Measurements from ENCODE around the gene RNF11.
A peak's percentile ranks its signal among the peaks of the same experiment; 100 is the strongest.

RNF11 gene

DNA sequence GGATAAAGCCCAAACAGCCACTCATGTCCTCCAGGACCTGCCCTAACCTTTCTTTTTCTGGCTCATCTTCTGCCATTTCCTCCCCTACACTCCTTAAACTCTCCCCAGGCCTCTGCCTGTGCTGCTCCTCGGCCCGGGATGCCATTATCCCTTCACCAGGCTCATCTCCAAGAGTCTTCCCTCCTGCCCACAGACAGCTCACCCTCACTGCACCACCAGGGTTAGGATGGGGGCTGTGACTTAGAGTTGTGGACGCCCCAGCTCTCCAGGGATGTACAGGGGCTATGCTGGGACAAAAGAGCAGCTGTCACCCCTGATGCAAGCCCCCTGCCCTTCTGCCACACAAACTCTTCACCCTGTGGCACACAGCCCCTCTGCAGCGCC is 62.2 kb downstream of the RNF11 start:
- DNase-seq: no peak

GRCh38 chr1:51299185-51299885 is 63.3 kb downstream of the RNF11 start:
- no peak for DNase-seq

DNA sequence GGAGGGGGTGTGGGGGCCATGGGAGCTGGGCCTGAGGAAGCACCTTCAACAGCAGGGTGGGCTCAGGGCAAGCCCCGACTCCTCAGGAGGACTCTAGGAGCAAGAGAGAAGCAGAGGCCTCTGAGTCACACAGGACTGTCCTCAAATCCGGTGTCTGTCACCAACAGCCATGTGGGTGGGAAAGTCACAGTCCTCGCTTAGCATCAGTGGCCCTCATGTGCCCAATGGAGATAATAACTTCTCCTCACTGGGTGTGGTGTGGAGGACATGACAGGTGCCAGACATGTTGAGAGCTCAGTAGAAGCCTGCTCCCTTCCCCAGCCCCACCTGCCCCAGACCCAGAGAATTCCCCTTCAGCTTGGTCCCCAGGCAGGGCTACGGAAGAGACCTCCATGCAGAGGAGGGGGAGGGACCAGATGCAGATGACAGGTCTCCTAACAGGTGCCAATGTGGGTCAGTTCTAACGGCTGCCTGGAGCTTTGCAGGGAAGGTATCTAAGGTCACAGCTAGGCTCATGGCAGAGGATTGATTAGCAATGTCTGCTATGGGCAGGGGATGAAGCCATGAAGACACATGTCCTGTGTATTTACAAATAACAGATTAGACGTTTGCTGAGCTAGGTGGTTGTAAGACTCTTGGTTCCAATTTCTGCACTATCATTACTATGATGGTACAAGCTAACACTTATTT is 64.1 kb downstream of the RNF11 start:
- DNase-seq: no peak

DNA sequence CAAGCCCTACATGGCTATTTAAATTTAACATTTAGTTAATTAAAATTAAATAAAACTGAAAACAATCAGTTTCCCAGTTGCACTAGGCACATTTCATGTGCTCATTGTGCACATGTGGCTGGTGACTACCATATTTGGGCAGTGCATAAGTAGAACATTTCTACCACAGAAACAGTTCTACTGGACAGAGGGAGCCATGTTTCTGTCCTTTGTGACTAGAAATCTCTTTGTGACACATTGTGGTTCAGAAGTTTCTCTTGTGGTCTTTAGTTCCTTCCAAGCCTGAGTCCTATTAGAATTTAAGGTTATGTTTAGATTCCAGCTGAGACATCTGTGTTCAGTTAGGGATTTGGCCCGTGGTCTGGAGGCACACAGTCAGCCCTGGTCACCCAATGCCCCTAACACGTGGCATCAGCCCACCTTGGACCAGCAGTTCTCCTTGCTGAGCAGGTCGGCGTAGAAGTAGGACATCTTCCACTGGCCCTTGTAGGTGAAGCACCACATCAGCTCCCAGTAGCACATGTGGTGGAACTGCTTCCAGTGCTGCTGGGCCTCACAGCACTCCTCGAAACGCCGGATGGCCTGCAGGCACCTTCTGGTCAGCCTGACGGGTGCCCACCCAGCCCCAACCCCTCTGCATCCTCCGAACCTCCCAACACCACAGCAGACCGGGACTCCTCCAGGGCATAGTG is 65.2 kb downstream of the RNF11 start:
- DNase-seq: no peak

DNA sequence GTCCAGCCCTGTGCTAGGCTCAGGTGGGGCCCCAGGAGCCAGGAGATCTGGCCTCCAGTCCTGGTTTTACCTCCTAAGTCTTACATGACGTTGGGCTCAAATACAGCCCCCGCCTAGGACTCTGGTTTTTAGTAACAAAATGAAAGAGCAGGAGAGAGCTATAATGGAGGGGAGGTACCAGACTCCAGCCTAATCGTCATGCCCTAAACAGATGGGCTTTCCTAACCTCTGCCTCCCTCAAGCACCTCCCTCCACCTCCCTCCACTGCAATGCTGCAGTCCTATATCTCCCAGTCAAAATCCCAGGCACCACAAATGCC is 65.7 kb downstream of the RNF11 start:
- DNase-seq: no peak

DNA sequence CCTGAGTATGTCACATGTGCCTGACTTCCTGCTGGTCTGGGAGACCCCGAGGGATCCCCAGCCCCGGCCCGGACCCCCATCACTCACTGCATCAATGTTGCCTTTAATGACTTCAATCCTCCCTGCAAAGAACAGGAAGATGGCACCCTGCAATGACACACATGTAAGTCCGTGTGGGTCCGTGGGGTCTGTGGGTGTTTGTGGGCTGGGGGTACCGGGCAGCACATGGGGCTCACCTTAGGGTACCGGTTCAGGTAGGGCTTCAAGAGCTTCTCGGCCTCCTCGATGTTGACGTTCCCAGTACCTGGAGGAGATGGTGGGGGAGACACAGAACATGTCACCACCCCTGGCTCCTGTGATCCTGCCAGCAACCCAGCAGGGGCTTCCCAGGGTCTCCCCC is 66.2 kb downstream of the RNF11 start:
- no peak for DNase-seq

DNA sequence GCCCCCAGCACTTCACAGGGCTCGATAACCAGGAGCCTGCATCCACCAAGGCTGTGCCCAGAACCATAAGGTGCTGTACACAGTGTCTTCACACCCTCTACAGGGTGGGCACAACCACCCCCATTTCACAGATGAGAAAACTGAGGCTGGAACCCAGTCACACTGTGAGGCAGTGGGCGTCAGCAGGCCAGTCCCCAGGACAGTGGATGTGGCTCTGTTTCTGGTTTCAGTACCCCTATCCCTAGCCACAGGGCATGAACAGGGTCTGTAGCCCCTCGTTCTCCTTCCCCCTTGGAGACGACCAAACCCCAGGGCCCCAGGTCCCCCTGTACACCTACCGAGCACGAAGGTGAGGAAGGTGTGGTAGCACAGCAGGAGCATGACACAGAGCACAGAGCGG is 66.7 kb downstream of the RNF11 start:
- no peak for DNase-seq

- DNase-seq: no peak
Observed at GRCh38 chr1:51303315-51303714, 67.2 kb downstream of the RNF11 start.

GRCh38 chr1:51303751-51304251 is 67.7 kb downstream of the RNF11 start:
- DNase-seq: peak; percentile 18

- DNase-seq: no peak
Observed at GRCh38 chr1:51304360-51304759, 68.3 kb downstream of the RNF11 start.

GRCh38 chr1:51305371-51305823 is 69.3 kb downstream of the RNF11 start:
- DNase-seq: no peak

- no peak for DNase-seq
Observed at GRCh38 chr1:51306950-51307349, 70.9 kb downstream of the RNF11 start.

DNA sequence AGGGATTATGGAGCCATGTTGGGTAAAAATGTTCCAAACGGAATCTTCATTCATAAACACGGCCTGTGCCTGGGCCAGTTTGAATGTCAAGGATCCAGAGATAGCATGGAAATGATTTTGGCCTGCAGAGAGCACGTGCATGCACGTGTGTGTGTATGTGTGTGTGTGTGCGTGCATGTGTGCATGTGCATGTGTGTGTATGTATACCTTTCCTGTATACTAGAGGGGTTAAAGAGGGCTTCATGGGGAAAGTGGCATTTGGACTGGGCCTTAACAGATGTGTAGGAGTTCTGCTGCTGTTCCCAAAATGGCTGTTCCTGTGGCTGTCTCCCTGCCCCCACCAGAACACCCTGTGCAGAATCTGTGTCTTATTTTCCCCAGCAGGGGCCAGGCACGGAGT is 72.6 kb downstream of the RNF11 start:
- no peak for DNase-seq

DNA sequence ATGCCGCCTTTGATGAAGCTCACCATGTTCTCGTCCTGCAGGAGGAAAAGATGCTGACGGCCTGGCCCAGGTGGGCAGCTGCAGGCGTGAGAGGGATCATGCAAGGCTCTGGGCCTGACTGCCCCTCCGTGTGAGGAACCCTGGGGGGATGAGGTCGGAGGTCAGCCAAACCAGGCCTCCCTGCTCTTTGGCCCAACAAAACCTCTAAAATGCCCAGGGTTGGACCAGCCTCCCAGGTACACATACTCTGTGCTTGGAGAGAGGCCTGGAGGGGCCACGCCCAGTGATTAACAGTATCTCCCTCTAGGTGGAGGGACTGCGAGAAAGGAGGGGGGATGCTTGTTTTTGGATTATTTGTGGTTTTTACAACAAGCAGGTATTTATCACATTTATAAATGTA is 73.2 kb downstream of the RNF11 start:
- no peak for DNase-seq

DNA sequence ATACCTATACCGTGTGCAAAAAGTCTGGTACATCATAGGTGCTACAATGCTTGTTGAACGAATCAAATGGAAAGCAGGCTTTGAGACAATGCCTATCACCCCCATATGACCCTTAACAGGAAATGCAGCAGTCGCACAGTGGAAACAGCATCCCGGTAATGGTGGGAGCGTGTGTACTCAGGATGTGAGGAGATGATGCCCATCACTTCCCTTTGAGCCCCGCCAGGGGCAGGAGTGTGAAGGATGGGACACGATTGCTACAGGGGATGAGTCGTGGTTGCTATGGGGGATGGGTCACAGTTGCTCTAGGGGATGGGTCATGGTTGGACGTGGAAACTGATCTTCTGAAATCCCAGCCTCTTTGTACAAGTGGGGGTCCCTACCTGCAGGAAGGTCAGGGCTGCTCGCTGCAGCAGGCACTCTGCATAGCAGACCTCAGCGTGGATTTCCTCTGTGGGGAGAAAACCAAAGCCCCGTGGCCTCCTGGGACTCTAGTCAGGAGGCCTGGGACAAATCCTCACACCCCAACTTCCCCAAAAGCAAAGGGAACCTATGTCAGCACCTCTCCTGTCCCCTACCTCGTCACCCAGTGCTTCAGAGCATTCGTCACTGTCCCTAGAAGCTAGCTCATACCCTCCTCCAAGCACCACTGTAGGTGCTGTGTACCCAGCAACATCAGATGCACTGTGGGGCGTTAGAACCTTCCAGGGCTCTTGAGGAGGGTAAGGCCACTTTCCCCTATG is 75.0 kb downstream of the RNF11 start:
- DNase-seq: no peak

DNA sequence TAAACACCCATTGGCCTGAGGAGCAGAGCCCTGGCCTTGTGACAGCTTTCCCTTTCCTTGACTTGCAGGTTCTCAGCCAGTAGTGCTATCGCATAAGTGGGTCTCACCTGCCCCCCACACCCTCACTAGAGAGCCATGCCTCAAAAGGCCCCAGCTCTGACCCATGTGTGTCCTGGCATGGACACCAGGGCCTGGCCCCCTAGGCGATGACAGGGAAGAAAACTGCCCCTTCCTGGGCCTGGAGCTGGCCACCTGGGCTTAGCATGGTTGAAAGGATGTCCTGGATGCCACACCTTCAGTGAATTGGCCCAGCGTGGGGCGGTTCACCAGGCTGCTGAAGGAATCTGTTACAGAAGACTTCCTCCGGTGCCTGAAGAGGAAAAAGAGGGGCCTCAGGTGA is 75.8 kb downstream of the RNF11 start:
- no peak for DNase-seq

DNA sequence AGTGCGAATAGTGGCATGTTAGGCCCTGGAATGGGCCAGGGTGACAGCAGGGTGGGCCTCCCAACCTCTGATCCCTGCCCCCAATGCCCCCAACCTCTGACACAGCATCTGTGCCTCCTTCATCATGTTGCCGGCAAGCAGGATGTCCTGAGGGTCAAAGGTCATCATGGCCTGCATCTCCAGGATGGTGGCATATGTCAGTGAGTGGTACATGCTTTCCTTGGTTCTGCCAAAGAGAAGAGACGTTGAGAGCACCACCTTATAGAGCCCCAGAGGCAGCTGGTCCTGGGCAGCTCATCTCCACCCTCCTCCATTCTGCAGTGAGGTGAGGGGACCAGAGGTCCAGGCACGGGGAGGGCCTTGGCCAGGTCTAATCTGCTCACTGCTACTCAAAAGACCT is 76.6 kb downstream of the RNF11 start:
- DNase-seq: no peak

- DNase-seq: no peak
Observed at GRCh38 chr1:51313268-51313852, 77.3 kb downstream of the RNF11 start.

- DNase-seq: no peak
Observed at GRCh38 chr1:51313961-51314777, 78.1 kb downstream of the RNF11 start.

GRCh38 chr1:51314974-51315373 is 78.9 kb downstream of the RNF11 start:
- no peak for DNase-seq

DNA sequence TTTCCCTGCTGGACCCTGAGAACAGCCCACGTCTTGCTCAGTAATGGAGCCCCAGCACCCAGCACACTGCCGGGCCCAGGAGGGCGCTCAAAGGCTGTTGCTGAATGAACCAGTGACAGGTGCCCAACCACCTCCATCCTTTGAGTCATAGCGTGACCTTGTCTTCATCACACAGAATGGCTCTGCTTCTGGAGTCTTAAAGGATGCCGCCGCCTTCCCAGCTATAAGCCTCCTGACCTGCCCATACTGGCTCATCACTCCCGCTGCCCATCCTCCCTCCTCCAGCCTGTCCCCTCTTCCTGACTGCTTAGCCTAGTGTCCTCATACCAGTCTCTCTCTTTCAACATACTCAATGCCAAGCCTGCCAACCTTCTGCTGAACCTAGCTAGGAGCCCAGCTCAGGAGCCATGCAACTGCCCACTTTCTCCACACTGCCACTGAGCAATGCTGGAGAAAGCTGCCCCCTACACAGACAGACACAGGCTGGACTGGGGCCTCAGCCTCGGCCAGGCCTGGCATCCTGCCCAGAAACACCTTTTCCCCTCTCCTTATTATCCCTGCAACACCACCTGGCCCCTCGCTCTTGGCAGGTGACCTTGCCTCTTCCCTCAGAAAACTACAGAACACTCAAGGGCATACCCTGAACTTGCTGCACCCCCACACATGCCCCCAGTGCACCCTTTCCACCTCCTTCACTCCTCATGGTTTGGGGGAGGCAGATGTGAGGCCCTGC is 80.2 kb downstream of the RNF11 start:
- no peak for DNase-seq

- DNase-seq: no peak
Observed at GRCh38 chr1:51316846-51317120, 80.7 kb downstream of the RNF11 start.
